Measurements from ENCODE around the gene TFCP2L1.

The TFCP2L1 gene

DNA sequence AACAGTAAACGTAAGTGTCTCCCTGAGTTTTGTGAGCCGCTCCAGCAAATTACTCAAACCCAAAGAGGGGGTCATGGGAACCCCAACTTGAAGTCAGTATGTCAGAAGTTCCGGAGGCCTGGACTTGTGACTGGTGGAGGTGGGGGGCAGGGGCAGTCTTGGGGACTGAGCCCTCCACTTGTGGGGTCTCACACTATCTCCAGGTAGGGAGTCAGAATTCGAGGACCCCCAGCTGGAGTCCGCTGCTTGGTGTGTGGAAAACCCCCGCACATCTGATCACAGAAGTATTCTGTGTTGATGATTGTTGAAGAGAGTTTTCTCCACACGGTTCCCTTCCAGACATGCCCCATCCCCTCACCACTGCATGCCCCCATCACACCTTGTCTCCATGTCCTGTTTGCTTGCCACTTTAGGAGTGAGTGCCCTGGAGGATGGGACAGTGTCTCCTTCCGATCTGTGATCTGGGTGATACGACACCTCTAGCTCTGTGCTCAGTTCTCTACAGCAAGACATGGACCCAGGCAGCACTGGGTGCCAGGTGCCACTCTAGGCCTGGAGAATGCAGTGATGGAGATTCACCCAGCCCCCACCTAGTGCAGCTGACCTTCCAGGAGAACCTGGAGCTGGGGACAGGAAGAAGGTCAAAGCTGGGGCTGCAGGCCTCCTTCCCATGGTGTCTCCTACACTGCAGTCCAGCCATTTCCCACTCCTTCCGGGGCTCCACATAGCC is 85.6 kb downstream of the TFCP2L1 start:
- Histone ChIP-seq H3K9me3 (ENCODE audit: insufficient read depth, low read length) (no peaks in the 10 kb centered on the region), H3K4me3 (ENCODE audit: insufficient read depth, low read length, poor library complexity, severe bottlenecking) (no peak overlapping the region), H2AFZ (ENCODE audit: low read depth, low read length, severe bottlenecking) (no peak overlapping the region), H3K79me2 (ENCODE audit: insufficient read depth, low read length) (no peaks in the 10 kb centered on the region), H3K27ac (ENCODE audit: low read depth, low read length) (no peak overlapping the region), H3K27me3 (ENCODE audit: low read length) (no peaks in the 10 kb centered on the region), H3F3A (ENCODE audit: insufficient read depth) (no peaks in the 10 kb centered on the region), H4K20me1 (ENCODE audit: low read depth, low read length) (no peaks in the 10 kb centered on the region), H3K9ac (ENCODE audit: low read length) (no peak overlapping the region), H3K4me2 (ENCODE audit: low read depth, low read length, poor library complexity, severe bottlenecking) (no peak overlapping the region), H3K9me2 (replicated peaks; ENCODE audit: insufficient read depth, low read length) (no peaks in the 10 kb centered on the region), H3K36me3 (ENCODE audit: low read length) (no peaks in the 10 kb centered on the region)
- TF ChIP-seq CTCF (IDR thresholded peaks at IDR 0.05; ENCODE audit: insufficient read depth, low read length, poor library complexity, severe bottlenecking): no peak
- no peak for TF ChIP-seq EZH2phosphoT487 (conservative IDR thresholded peaks at IDR 0.05; ENCODE audit: low read length)

DNA sequence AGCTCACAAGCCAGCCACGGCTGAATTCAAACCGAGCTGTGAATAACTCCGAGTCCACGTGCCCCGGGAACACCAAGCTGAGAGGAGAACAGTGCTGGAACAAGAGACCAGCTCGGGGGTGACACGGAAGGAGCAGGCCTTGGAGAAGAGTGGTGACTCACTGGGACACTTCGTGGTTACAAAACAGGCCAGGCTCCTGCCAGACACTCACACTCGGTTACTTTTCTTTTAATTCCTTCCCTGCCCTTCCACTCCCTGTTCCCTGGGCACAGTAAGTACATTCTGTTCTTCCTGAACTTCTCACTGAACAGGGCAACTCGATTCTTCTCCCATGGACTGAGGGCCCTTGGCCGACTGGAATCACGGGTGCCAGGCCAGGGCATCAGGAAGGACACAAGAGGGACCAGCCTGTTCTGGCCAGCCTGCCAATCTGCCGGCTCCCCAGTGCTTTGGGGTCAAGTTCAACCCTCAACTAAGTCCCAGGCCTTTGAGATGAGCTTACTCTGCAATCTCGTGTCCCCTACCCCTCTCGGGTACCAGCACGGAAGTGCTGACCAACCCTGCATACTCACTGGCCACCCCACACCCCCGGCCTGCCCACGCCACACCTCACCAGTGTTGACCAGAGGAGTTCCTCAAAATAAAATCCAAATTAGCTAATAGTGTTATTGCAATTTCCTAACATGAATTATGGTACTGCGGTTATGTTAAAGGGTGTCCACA is 87.5 kb downstream of the TFCP2L1 start:
- Histone ChIP-seq H3K36me3 (ENCODE audit: low read length) (no peaks in the 10 kb centered on the region), H3K79me2 (ENCODE audit: insufficient read depth, low read length) (no peaks in the 10 kb centered on the region), H4K20me1 (ENCODE audit: low read depth, low read length) (no peaks in the 10 kb centered on the region), H3K27ac (ENCODE audit: low read depth, low read length) (no peak overlapping the region), H3K9me3 (ENCODE audit: insufficient read depth, low read length) (no peaks in the 10 kb centered on the region), H3K4me2 (ENCODE audit: low read depth, low read length, poor library complexity, severe bottlenecking) (no peak overlapping the region), H3K27me3 (ENCODE audit: low read length) (no peaks in the 10 kb centered on the region), H3F3A (ENCODE audit: insufficient read depth) (no peaks in the 10 kb centered on the region), H3K9ac (ENCODE audit: low read length) (no peak overlapping the region), H3K9me2 (replicated peaks; ENCODE audit: insufficient read depth, low read length) (no peaks in the 10 kb centered on the region), H3K4me3 (ENCODE audit: insufficient read depth, low read length, poor library complexity, severe bottlenecking) (no peak overlapping the region), H2AFZ (ENCODE audit: low read depth, low read length, severe bottlenecking) (no peak overlapping the region)
- TF ChIP-seq EZH2phosphoT487 (conservative IDR thresholded peaks at IDR 0.05; ENCODE audit: low read length): no peak
- TF ChIP-seq CTCF (IDR thresholded peaks at IDR 0.05; ENCODE audit: insufficient read depth, low read length, poor library complexity, severe bottlenecking): no peak

DNA sequence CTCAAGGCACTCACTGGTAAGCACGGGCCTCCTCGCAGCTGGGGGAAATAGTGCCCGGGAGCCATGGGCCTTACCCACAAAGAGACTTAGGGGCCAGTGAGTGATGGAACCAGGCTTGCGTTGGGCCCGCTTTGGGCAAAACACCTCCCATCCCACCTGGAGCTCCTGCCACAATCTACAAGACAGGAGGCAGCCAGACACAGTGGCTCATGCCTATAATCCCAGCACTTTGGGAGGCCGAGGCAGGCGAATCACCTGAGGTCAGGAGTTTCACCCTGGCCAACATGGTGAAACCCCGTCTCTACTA is 88.2 kb downstream of the TFCP2L1 start:
- TF ChIP-seq EZH2phosphoT487 (conservative IDR thresholded peaks at IDR 0.05; ENCODE audit: low read length) (no peak), CTCF (IDR thresholded peaks at IDR 0.05; ENCODE audit: insufficient read depth, low read length, poor library complexity, severe bottlenecking) (no peak)
- no peak overlapping the region for H3K27ac ChIP-seq (ENCODE audit: low read depth, low read length)

More for the DNA sequence above, 88.2 kb downstream of the TFCP2L1 start:
- Histone ChIP-seq H3K9ac (ENCODE audit: low read length) (no peak overlapping the region), H3K9me3 (ENCODE audit: insufficient read depth, low read length) (no peaks in the 10 kb centered on the region), H3K36me3 (ENCODE audit: low read length) (no peaks in the 10 kb centered on the region), H3K4me3 (ENCODE audit: insufficient read depth, low read length, poor library complexity, severe bottlenecking) (no peak overlapping the region), H3K79me2 (ENCODE audit: insufficient read depth, low read length) (no peaks in the 10 kb centered on the region), H3F3A (ENCODE audit: insufficient read depth) (no peaks in the 10 kb centered on the region), H3K4me2 (ENCODE audit: low read depth, low read length, poor library complexity, severe bottlenecking) (no peak overlapping the region), H2AFZ (ENCODE audit: low read depth, low read length, severe bottlenecking) (no peak overlapping the region), H3K27me3 (ENCODE audit: low read length) (no peaks in the 10 kb centered on the region), H4K20me1 (ENCODE audit: low read depth, low read length) (no peaks in the 10 kb centered on the region), H3K9me2 (replicated peaks; ENCODE audit: insufficient read depth, low read length) (no peaks in the 10 kb centered on the region)
